HG03432 (cell line): ENCODE results near the gene TBC1D22A.

Source experiments
- ATAC-seq: cut with Tn5 transposase; IDR thresholded peaks from one replicate; pipeline ENCODE4 v1.9.1; 2021; ENCODE audit warnings: mild to moderate bottlenecking, moderate library complexity; ENCODE audit not compliant: unreplicated experiment

The TBC1D22A gene

GRCh38 chr22:47036936-47037485 is 274.6 kb downstream of the TBC1D22A start:
- ATAC-seq, result no peak

GRCh38 chr22:47038206-47038835 is 275.9 kb downstream of the TBC1D22A start:
- ATAC-seq, result no peak

GRCh38 chr22:47039356-47039755 is 276.9 kb downstream of the TBC1D22A start:
- no peak for ATAC-seq

- ATAC-seq, result no peak
Measured at GRCh38 chr22:47040486-47041270, 278.2 kb downstream of the TBC1D22A start.

GRCh38 chr22:47041271-47042115 is 279.0 kb downstream of the TBC1D22A start:
- no peak for ATAC-seq

GRCh38 chr22:47042116-47042825 is 279.8 kb downstream of the TBC1D22A start:
- no peak for ATAC-seq

- no peak for ATAC-seq
Measured at GRCh38 chr22:47042861-47043496, 280.5 kb downstream of the TBC1D22A start.

- ATAC-seq, result no peak
Measured at GRCh38 chr22:47043835-47044721, 281.6 kb downstream of the TBC1D22A start.

GRCh38 chr22:47044722-47045535 is 282.5 kb downstream of the TBC1D22A start:
- no peak for ATAC-seq

- no peak for ATAC-seq
Measured at GRCh38 chr22:47045691-47046410, 283.4 kb downstream of the TBC1D22A start.

- ATAC-seq, result no peak
Measured at GRCh38 chr22:47046411-47047065, 284.1 kb downstream of the TBC1D22A start.

GRCh38 chr22:47047321-47048122 is 285.1 kb downstream of the TBC1D22A start:
- no peak for ATAC-seq

- ATAC-seq, result no peak
Measured at GRCh38 chr22:47048123-47049077, 285.9 kb downstream of the TBC1D22A start.

GRCh38 chr22:47049078-47049624 is 286.7 kb downstream of the TBC1D22A start:
- ATAC-seq, result no peak
